ENCODE data around the gene TEX261. TPM values are rescaled to one million over a fixed set of nuclear protein-coding genes. Genes with fewer than 3 reads are reported as not detected.

The TEX261 gene
- total and polyA plus RNA-seq, 8 donors: 19.0 to 46.2 (median 41.6) TPM

DNA sequence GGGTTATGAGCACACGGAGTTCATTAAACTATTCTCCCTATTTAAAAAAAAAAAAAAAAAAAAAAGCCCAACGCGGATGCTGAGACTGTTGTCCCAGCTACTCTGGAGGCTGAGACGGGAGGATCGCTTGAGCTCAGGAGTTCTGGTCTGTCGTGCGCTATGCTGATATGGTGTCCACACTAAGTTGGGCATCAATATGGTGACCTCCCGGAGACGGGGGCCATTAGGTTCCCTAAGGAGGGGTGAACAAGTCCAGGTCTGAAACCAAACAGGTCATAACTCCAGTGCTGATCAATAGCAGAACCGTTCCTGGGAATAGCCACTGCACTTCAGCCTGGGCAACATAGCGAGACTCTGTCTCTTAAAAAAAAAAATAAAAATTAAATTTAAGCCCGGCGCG lies 29.2 kb downstream of the TEX261 start:
- H3K36me3 ChIP-seq: no peaks in the 10 kb centered on the region
- DNase-seq: peak in 2 of 6 donors; percentile 0 to 6
- ATAC-seq: no peak
- intact Hi-C loops (cut with DNase I): no loop called here
- H3K4me1 ChIP-seq: no peaks in the 10 kb centered on the region
- no peak for FAIRE-seq
- H3K9me3 ChIP-seq: no peaks in the 10 kb centered on the region
- 68 to 78% methylated on average over 14 of the region's 14 CpGs for WGBS, 2 donors
- no peak overlapping the region for H3K27ac ChIP-seq
- TF ChIP-seq, protein P1, sequence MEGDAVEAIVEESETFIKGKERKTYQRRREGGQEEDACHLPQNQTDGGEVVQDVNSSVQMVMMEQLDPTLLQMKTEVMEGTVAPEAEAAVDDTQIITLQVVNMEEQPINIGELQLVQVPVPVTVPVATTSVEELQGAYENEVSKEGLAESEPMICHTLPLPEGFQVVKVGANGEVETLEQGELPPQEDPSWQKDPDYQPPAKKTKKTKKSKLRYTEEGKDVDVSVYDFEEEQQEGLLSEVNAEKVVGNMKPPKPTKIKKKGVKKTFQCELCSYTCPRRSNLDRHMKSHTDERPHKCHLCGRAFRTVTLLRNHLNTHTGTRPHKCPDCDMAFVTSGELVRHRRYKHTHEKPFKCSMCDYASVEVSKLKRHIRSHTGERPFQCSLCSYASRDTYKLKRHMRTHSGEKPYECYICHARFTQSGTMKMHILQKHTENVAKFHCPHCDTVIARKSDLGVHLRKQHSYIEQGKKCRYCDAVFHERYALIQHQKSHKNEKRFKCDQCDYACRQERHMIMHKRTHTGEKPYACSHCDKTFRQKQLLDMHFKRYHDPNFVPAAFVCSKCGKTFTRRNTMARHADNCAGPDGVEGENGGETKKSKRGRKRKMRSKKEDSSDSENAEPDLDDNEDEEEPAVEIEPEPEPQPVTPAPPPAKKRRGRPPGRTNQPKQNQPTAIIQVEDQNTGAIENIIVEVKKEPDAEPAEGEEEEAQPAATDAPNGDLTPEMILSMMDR (IDR thresholded peaks at IDR 0.05): no peak
- no peaks in the 10 kb centered on the region for H3K27me3 ChIP-seq
- no peak overlapping the region for H3K4me3 ChIP-seq

DNA sequence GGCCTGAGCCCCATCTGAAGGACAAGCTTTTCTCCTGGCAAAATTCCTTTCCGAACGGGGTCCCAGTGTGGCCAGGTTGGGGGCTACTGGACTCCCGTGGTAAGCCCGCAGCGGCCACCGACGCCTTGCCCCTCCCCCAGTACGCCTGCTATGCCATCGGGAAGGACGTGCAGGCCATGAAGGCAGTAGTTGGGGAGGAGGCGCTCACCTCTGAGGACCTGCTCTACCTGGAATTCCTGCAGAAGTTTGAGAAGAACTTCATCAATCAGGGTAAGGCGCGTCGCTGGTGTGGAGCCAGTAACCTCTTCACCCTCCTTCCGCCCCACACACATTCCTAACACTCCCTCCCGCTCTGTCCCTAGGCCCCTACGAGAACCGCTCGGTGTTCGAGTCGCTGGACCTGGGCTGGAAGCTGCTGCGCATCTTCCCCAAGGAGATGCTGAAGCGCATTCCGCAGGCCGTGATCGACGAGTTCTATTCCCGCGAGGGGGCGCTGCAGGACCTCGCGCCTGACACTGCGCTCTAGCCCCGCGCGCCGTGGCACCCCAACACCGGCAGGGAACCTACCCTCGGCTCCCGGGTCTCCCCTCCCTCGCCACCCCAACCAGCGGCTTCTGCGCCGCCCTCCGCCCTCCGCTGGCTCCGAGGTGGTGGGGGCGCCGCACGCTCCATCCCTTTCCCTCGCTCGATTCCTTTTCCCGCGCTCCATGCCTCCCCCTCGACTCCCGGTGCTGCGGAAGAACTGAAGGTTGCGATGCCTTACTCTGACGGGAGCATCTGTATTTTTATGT lies 29.9 kb downstream of the TEX261 start:
- peak; percentile 13 to 86 (median 60) for DNase-seq
- no peak overlapping the region for H3K27ac ChIP-seq
- intact Hi-C loops (cut with DNase I): no loop called here
- H3K4me3 ChIP-seq: peak overlapping the region in 2 of 4 donors; percentile 24 to 40
- ATAC-seq: peak; percentile 72 to 94 (median 86)
- H3K27me3 ChIP-seq: no peaks in the 10 kb centered on the region
- no peak for FAIRE-seq
- TF ChIP-seq, protein P1 (IDR thresholded peaks at IDR 0.05): peak; percentile 18 to 69 (median 48)
- no peaks in the 10 kb centered on the region for H3K36me3 ChIP-seq
- H3K9me3 ChIP-seq: no peaks in the 10 kb centered on the region
- 22 to 33% methylated on average over 59 of the region's 59 CpGs for WGBS, 2 donors
- no peaks in the 10 kb centered on the region for H3K4me1 ChIP-seq

DNA sequence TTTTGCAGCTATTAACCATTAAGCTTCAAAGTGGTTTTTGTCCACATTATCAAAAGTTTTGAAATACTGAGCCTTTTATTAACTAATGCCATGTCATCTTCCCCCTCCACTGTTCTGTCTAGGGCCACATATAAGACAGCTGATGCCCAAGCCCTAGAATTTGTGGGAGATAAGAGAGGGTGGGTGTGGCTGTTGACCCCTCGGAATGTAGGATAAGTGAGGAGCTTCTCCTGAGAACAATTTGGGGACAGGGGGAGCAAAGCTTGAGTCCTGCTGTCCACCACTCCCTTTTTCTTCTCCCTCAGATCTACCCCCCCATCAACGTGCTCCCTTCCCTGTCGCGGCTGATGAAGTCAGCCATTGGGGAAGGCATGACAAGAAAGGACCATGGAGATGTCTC lies 30.5 kb downstream of the TEX261 start:
- H3K4me1 ChIP-seq: no peaks in the 10 kb centered on the region
- no peak for ATAC-seq
- DNase-seq: no peak
- H3K4me3 ChIP-seq: no peak overlapping the region
- H3K27me3 ChIP-seq: no peaks in the 10 kb centered on the region
- whole genome bisulfite sequencing, 2 donors: 63 to 74% methylated on average over 4 of the region's 4 CpGs
- H3K9me3 ChIP-seq: no peaks in the 10 kb centered on the region
- TF ChIP-seq, protein P1 (IDR thresholded peaks at IDR 0.05): no peak
- intact Hi-C loops (cut with DNase I): no loop called here
- no peak overlapping the region for H3K27ac ChIP-seq
- no peak for FAIRE-seq
- no peaks in the 10 kb centered on the region for H3K36me3 ChIP-seq

DNA sequence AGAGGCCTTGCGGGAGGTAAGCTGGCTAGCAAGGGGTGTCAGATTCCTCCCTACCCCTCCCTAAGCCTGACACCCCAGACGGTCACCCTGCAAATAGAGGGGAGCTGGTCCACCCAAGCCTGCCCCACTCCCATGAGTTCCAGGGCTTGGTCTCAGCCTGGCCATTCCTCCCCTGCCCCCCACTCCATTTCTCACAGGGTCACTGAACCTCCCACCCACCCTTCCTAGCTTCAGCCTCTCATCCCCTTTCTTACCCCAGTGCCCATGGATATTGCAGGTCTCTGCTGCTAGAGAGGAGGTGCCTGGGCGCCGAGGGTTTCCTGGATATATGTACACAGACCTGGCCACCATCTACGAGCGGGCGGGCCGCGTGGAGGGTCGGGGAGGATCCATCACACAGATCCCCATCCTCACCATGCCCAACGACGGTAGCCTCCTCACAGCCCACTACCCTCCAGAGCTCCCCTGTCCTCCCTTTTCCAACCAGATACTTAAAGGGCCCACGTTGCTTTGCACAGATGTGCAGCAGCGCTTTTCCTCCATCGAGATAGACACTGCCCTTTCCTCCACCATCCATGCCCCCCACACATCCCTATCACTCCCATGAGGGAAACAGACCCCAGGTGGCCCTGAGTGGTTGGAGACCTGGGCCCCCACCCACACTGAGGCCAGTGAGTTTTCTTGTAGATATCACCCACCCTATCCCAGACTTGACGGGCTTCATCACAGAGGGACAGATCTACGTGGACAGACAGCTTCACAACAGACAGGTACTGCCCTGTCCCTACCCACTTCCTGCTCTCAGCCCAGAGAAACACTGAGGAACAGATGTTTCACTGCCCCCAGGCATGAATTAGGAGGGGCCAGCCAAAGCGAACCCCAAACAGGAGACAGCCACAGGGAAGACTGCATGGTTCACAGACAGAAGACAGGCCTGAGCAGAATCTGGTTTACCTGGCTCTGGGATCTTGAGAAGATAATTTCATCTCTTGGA lies 31.5 kb downstream of the TEX261 start:
- intact Hi-C loops (cut with DNase I): no loop called here
- no peaks in the 10 kb centered on the region for H3K4me1 ChIP-seq
- H3K36me3 ChIP-seq: no peaks in the 10 kb centered on the region
- no peak overlapping the region for H3K4me3 ChIP-seq
- H3K27me3 ChIP-seq: no peaks in the 10 kb centered on the region
- ATAC-seq (no peak), DNase-seq (peak in 2 of 6 donors; percentile 1 to 9), FAIRE-seq (no peak)
- no peaks in the 10 kb centered on the region for H3K9me3 ChIP-seq
- H3K27ac ChIP-seq: no peak overlapping the region
- WGBS, 2 donors: 71 to 77% methylated on average over 18 of the region's 18 CpGs
- TF ChIP-seq, protein P1 (IDR thresholded peaks at IDR 0.05): no peak

Data from pancreas (tissue), 10 donors.